Naive thymus-derived CD4-positive, alpha-beta T cell (primary cell): Measurements from ENCODE around the gene TTC39B. TPM values are rescaled to one million over a fixed set of nuclear protein-coding genes. Genes with fewer than 3 reads are reported as not detected.

Experiments
- ATAC-seq: fragments of 150-1000 bp; cut with Tn5 transposase; 2 replicates; pipeline ENCODE4 v1.10.0; 2021; ENCODE audit warnings: mild to moderate bottlenecking, moderate library complexity
- CTCF ChIA-PET: fragments of 350-600 bp; sonication (Branson Sonifier 250); formaldehyde crosslinking; loops from one replicate; lab custom pipeline; 2021; ENCODE audit warnings: antibody characterized with exemption; lab: Charles Lee
- POLR2A ChIA-PET: fragments of 350-600 bp; sonication (Branson Sonifier 250); formaldehyde crosslinking; loops from one replicate; lab custom pipeline; 2021; ENCODE audit warnings: antibody characterized with exemption, inconsistent platforms; lab: Charles Lee
- DNase-seq, 9 donors: peaks; one replicate each; pipeline versions ENCODE4 v3.0.0 to v3.0.0-alpha.2; 2020 to 2022; ENCODE audit warnings: mixed read lengths in 1 of 9
- H3K27ac ChIP-seq: one replicate; pipeline ENCODE4 v1.7.0; 2013; ENCODE audit warnings: mild to moderate bottlenecking, low read depth, low read length, moderate library complexity
- H3K27me3 ChIP-seq, 2 donors: one replicate each; pipeline ENCODE4 v1.7.0; 2013; ENCODE audit warnings: low read length in 2 of 2, mild to moderate bottlenecking in 2 of 2, moderate library complexity in 2 of 2; ENCODE audit not compliant: control insufficient read depth in 2 of 2, insufficient read depth in 2 of 2
- H3K36me3 ChIP-seq, 3 experiments: 1 replicate in 2 of 3; 2 replicates in 1 of 3; pipeline ENCODE4 v1.7.0; 2013; ENCODE audit warnings: low read length in 3 of 3, mild to moderate bottlenecking in 3 of 3, moderate library complexity in 1 of 3; ENCODE audit not compliant: insufficient read depth in 3 of 3, control insufficient read depth in 2 of 3
- H3K4me1 ChIP-seq, 2 donors: one replicate each; pipeline ENCODE4 v1.7.0; 2013; ENCODE audit warnings: low read length in 2 of 2, mild to moderate bottlenecking in 2 of 2, moderate library complexity in 1 of 2; ENCODE audit not compliant: control insufficient read depth in 2 of 2, insufficient read depth in 2 of 2
- H3K4me3 ChIP-seq: 2 replicates; pipeline ENCODE4 v1.7.0; 2013; ENCODE audit warnings: mild to moderate bottlenecking, low read length
- H3K9me3 ChIP-seq, 3 experiments: 1 replicate in 2 of 3; 2 replicates in 1 of 3; pipeline ENCODE4 v1.7.0; 2013; ENCODE audit warnings: low read length in 3 of 3; ENCODE audit not compliant: control insufficient read depth in 2 of 3
- H3K27ac Mint-ChIP-seq, 9 donors: one replicate each; pipeline ENCODE4 v1.8.0; 2020 to 2022; ENCODE audit warnings: mixed read lengths in 9 of 9, mild to moderate bottlenecking in 8 of 9, moderate library complexity in 5 of 9, inconsistent platforms in 2 of 9
- H3K27me3 Mint-ChIP-seq, 5 donors: one replicate each; pipeline ENCODE4 v1.8.0; 2021 to 2022; ENCODE audit warnings: mixed read lengths in 5 of 5, mild to moderate bottlenecking in 1 of 5
- H3K36me3 Mint-ChIP-seq, 5 donors: one replicate each; pipeline ENCODE4 v1.8.0; 2020 to 2022; ENCODE audit warnings: mixed read lengths in 5 of 5, mild to moderate bottlenecking in 3 of 5, inconsistent platforms in 1 of 5
- H3K4me1 Mint-ChIP-seq, 7 donors: one replicate each; pipeline ENCODE4 v1.8.0; 2020 to 2022; ENCODE audit warnings: mixed read lengths in 7 of 7, mild to moderate bottlenecking in 3 of 7, inconsistent platforms in 1 of 7
- H3K4me3 Mint-ChIP-seq, 10 donors: one replicate each; pipeline ENCODE4 v1.8.0; 2020 to 2022; ENCODE audit warnings: mild to moderate bottlenecking in 10 of 10, mixed read lengths in 10 of 10, moderate library complexity in 6 of 10, inconsistent platforms in 2 of 10
- H3K9me3 Mint-ChIP-seq, 11 donors: one replicate each; pipeline ENCODE4 v1.8.0; 2020 to 2022; ENCODE audit warnings: mixed read lengths in 11 of 11, mild to moderate bottlenecking in 4 of 11, inconsistent platforms in 1 of 11, moderate library complexity in 1 of 11
- intact Hi-C, 2 donors: fragments of 100-400 bp; cut with micrococcal nuclease; formaldehyde crosslinking; loops; one replicate each; pipeline ENCODE4 v1.15.1; 2023
- polyA plus RNA-seq, 2 donors: library from polyadenylated mRNA; unstranded; fragments of 300-500 nt; fragmentation: Illumina TruSeq; gene quantifications; one replicate each; pipeline ENCODE4 v1.2.3, GENCODE V29; 2021
- total RNA-seq, 6 experiments: library from RNA in 5 of 6; stranded (reverse) in 5 of 6; gene quantifications; 1 replicate in 5 of 6; 2 replicates in 1 of 6; pipeline ENCODE4 v1.2.3 and lab custom pipeline; 2021 to 2026

TTC39B gene
- total and polyA plus RNA-seq, 7 experiments from 2014 or later, result 10.0 to 49.3 (median 37.8) TPM

- Mint-ChIP-seq H3K36me3 (peaks cover 5 to 19% (median 13%) of the 10 kb centered on the region in 5 donors), H3K27me3 (no peaks in the 10 kb centered on the region), H3K4me1 (peaks cover 20 to 81% (median 51%) of the 10 kb centered on the region in 7 donors), H3K9me3 (peaks cover 0 to 5% (median 0%) of the 10 kb centered on the region in 11 donors), H3K27ac (peak overlapping the region in 2 of 9 donors; percentile 30 to 59), H3K4me3 (peak overlapping the region in 1 of 10 donors; percentile 3)
- ChIA-PET POLR2A (interaction anchor here (1.2 kb wide), 1 partner anchor 17 kb away, joined by 4 read pairs; no protein-coding TSS in a partner anchor), CTCF (interaction anchor here (1.1 to 1.2 kb wide), 2 partner anchors 27 to 29 kb away, joined by 3 read pairs; no protein-coding TSS in a partner anchor)
- DNase-seq (no peak), ATAC-seq (no peak)
- intact Hi-C loops, result no loop called here
- peaks cover 0 to 10% of the 10 kb centered on the region in 2 donors for H3K4me1 ChIP-seq
- no peak overlapping the region for H3K27ac ChIP-seq
- no peaks in the 10 kb centered on the region for H3K36me3 ChIP-seq
- H3K4me3 ChIP-seq, result no peak overlapping the region
- no peaks in the 10 kb centered on the region for H3K27me3 ChIP-seq
- H3K9me3 ChIP-seq, result no peaks in the 10 kb centered on the region
Measured at GRCh38 chr9:15282567-15283285, 24.3 kb downstream of the TTC39B start.

DNA sequence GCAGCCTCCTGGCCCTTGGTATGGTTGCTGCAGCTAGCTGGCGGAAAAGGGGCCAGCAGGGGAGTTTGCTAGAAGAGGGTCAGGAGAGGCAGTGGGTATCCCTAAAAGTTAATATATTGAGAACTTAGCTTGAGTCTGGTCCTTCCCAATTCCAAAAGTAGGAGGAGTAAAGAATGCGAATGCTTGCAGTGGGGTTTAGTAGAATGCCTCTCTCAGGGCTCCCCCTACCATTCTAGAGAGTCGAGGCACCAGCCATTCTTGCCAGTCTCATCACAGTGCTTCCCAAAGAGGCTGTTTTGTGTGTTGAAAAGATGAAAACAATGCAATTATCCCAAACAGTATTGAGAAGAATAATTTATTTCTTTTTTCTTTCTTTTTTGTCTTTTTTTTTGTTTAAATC is 26.4 kb downstream of the TTC39B start:
- peaks cover 0 to under 1% (median 0%) of the 10 kb centered on the region in 11 donors for H3K9me3 Mint-ChIP-seq
- Histone ChIP-seq H3K27ac (no peak overlapping the region), H3K36me3 (no peaks in the 10 kb centered on the region), H3K9me3 (no peaks in the 10 kb centered on the region), H3K4me3 (no peak overlapping the region), H3K27me3 (no peaks in the 10 kb centered on the region), H3K4me1 (no peaks in the 10 kb centered on the region)
- intact Hi-C loops, result no loop called here
- H3K4me1 Mint-ChIP-seq, result peaks cover 13 to 76% (median 41%) of the 10 kb centered on the region in 7 donors
- ATAC-seq, result no peak
- peak overlapping the region in 3 of 9 donors; percentile 47 to 73 (median 66) for H3K27ac Mint-ChIP-seq
- POLR2A ChIA-PET, result interaction anchor here (1.4 kb wide), 2 partner anchors 11 to 16 kb away, joined by 3 to 5 read pairs; no protein-coding TSS in a partner anchor
- H3K36me3 Mint-ChIP-seq, result peaks cover 0 to 8% (median under 1%) of the 10 kb centered on the region in 5 donors
- DNase-seq, result no peak
- CTCF ChIA-PET, result interaction anchor here (1.1 to 1.8 kb wide), 3 partner anchors 15 to 31 kb away, joined by 3 to 8 read pairs (median 7); no protein-coding TSS in a partner anchor
- H3K4me3 Mint-ChIP-seq, result no peak overlapping the region
- H3K27me3 Mint-ChIP-seq, result no peaks in the 10 kb centered on the region

GRCh38 chr9:15278839-15279238 is 28.2 kb downstream of the TTC39B start:
- H3K4me3 Mint-ChIP-seq, result no peak overlapping the region
- intact Hi-C loops, result loop anchor here (1.0 to 10.0 kb wide), 10 partner anchors 20 to 327 kb away; partner anchors contain the start of genes CCDC171 (in 1 of the 2) and SNAPC3 (in 1 of the 2)
- Histone ChIP-seq H3K4me1 (no peaks in the 10 kb centered on the region), H3K27ac (no peak overlapping the region), H3K4me3 (no peak overlapping the region), H3K27me3 (no peaks in the 10 kb centered on the region), H3K36me3 (no peaks in the 10 kb centered on the region), H3K9me3 (no peaks in the 10 kb centered on the region)
- no peaks in the 10 kb centered on the region for H3K27me3 Mint-ChIP-seq
- peak overlapping the region in 7 of 9 donors; percentile 31 to 80 (median 60) for H3K27ac Mint-ChIP-seq
- peaks cover 14 to 84% (median 46%) of the 10 kb centered on the region in 7 donors for H3K4me1 Mint-ChIP-seq
- POLR2A ChIA-PET, result interaction anchor here (1.0 to 1.2 kb wide), 2 partner anchors 29 to 32 kb away, joined by 3 to 6 read pairs; no protein-coding TSS in a partner anchor
- H3K36me3 Mint-ChIP-seq, result peaks cover 0 to 9% (median 3%) of the 10 kb centered on the region in 5 donors
- DNase-seq (no peak), ATAC-seq (no peak)
- H3K9me3 Mint-ChIP-seq, result no peaks in the 10 kb centered on the region
- CTCF ChIA-PET, result interaction anchor here (0.8 to 1.8 kb wide), 6 partner anchors 15 to 72 kb away, joined by 3 to 8 read pairs (median 3); no protein-coding TSS in a partner anchor

GRCh38 chr9:15278091-15278687 is 28.8 kb downstream of the TTC39B start:
- H3K36me3 ChIP-seq, result no peaks in the 10 kb centered on the region
- Mint-ChIP-seq H3K36me3 (peaks cover 0 to 11% (median 3%) of the 10 kb centered on the region in 5 donors), H3K4me1 (peaks cover 18 to 85% (median 48%) of the 10 kb centered on the region in 7 donors), H3K27me3 (no peaks in the 10 kb centered on the region), H3K9me3 (no peaks in the 10 kb centered on the region), H3K4me3 (no peak overlapping the region), H3K27ac (peak overlapping the region in 5 of 9 donors; percentile 2 to 73 (median 45))
- no peak overlapping the region for H3K4me3 ChIP-seq
- H3K9me3 ChIP-seq, result no peaks in the 10 kb centered on the region
- no peaks in the 10 kb centered on the region for H3K4me1 ChIP-seq
- intact Hi-C loops, result loop anchor here (1.0 to 10.0 kb wide), 10 partner anchors 21 to 328 kb away; partner anchors contain the start of genes CCDC171 (in 1 of the 2) and SNAPC3 (in 1 of the 2)
- ChIA-PET CTCF (interaction anchor here (0.6 to 1.8 kb wide), 18 partner anchors 9 to 333 kb away, joined by 3 to 13 read pairs (median 4); no protein-coding TSS in a partner anchor), POLR2A (interaction anchor here (0.5 to 0.8 kb wide), 2 partner anchors 18 to 21 kb away, joined by 3 to 4 read pairs; no protein-coding TSS in a partner anchor)
- no peak for ATAC-seq
- no peak overlapping the region for H3K27ac ChIP-seq
- DNase-seq, result no peak
- H3K27me3 ChIP-seq, result no peaks in the 10 kb centered on the region

DNA sequence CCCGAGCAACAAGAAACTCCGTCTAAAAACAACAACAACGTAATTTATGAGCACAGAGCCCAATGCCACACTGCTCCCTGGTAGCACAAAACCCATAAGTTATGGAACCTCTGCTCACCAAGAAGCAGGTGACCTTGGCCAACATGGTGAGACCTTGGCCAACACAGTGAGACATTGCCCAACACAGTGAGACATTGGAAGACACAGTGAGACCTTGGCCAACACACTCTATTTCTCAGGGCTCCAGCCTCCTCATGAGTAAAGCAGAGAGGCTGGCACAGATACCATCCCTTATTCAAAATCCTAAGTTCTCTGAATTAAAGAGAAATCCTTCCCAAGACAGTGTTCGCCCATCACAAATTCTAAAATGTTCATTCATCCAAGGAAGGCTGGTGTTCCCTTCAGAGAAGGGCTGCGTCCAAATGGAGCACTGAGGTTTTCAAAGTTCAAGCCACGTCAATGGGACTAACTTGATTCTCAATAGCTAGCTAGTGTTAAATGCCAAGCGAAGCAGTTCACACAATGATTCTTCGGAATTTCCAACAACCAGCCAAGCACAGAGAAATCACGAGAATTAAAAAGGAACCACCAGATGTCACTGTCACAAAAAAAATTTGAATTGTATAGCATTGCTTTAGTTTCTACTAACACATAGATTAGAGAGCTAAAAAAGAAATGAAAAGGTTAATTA is 29.5 kb downstream of the TTC39B start:
- H3K27ac Mint-ChIP-seq, result peak overlapping the region in 5 of 9 donors; percentile 2 to 73 (median 31)

More for the DNA sequence above, 29.5 kb downstream of the TTC39B start:
- POLR2A ChIA-PET, result interaction anchor here (0.5 to 0.8 kb wide), 2 partner anchors 19 to 22 kb away, joined by 3 to 4 read pairs; no protein-coding TSS in a partner anchor
- CTCF ChIA-PET, result interaction anchor here (0.6 to 1.8 kb wide), 18 partner anchors 10 to 333 kb away, joined by 3 to 13 read pairs (median 4); no protein-coding TSS in a partner anchor
- Histone ChIP-seq H3K9me3 (no peaks in the 10 kb centered on the region), H3K27ac (no peak overlapping the region), H3K27me3 (no peaks in the 10 kb centered on the region), H3K36me3 (no peaks in the 10 kb centered on the region), H3K4me3 (no peak overlapping the region), H3K4me1 (peaks cover 0 to 4% of the 10 kb centered on the region in 2 donors)
- DNase-seq (peak in 5 of 9 donors; percentile 27 to 53 (median 35)), ATAC-seq (peak; percentile 48)
- intact Hi-C loops, result loop anchor here (1.0 to 10.0 kb wide), 11 partner anchors 21 to 329 kb away; partner anchors contain the start of genes CCDC171 (in 1 of the 2) and SNAPC3 (in 1 of the 2)
- Mint-ChIP-seq H3K36me3 (peaks cover 0 to 8% (median 0%) of the 10 kb centered on the region in 5 donors), H3K4me3 (peak overlapping the region in 1 of 10 donors; percentile 13), H3K9me3 (no peaks in the 10 kb centered on the region), H3K27me3 (no peaks in the 10 kb centered on the region), H3K4me1 (peaks cover 18 to 85% (median 48%) of the 10 kb centered on the region in 7 donors)
